ENCODE data around the gene ZBP1. TPM values are rescaled to one million over a fixed set of nuclear protein-coding genes. Genes with fewer than 3 reads are reported as not detected.

ZBP1 gene
- total RNA-seq, 2 donors from 2014 or later, result 0.14 to 8.9 TPM

DNA sequence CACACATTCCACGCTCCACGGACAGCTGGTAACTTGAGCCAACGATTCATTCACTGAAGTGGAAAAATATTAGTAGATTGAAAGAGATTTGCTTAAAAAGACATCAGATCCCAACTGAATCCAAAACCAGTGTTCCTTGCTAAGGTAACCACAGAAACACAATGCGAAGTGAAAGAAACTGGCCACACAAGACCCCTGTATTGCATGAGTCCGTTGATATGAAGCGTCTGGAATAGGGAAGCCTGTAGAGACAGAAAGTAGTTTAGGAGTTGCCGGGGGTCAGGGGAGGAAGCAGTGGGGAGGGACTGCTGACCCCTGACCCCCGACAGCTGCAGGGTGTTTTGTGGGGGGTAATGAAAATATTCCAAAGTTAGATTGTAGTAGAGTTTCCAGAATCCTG is 49.3 kb downstream of the ZBP1 start:
- no peaks in the 10 kb centered on the region for H3K9me3 ChIP-seq
- H3K4me3 ChIP-seq, result no peak overlapping the region
- intact Hi-C loops (cut with DNase I), result no loop called here
- H3K27me3 ChIP-seq (replicated peaks; ENCODE audit: insufficient read depth), result peaks cover 4% of the 10 kb centered on the region
- H3K36me3 ChIP-seq, result no peaks in the 10 kb centered on the region
- no peaks in the 10 kb centered on the region for H3K4me1 ChIP-seq (replicated peaks)
- TF ChIP-seq, protein P1, sequence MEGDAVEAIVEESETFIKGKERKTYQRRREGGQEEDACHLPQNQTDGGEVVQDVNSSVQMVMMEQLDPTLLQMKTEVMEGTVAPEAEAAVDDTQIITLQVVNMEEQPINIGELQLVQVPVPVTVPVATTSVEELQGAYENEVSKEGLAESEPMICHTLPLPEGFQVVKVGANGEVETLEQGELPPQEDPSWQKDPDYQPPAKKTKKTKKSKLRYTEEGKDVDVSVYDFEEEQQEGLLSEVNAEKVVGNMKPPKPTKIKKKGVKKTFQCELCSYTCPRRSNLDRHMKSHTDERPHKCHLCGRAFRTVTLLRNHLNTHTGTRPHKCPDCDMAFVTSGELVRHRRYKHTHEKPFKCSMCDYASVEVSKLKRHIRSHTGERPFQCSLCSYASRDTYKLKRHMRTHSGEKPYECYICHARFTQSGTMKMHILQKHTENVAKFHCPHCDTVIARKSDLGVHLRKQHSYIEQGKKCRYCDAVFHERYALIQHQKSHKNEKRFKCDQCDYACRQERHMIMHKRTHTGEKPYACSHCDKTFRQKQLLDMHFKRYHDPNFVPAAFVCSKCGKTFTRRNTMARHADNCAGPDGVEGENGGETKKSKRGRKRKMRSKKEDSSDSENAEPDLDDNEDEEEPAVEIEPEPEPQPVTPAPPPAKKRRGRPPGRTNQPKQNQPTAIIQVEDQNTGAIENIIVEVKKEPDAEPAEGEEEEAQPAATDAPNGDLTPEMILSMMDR (IDR thresholded peaks at IDR 0.05), result no peak
- H3K27ac ChIP-seq, result no peak overlapping the region
- DNase-seq (ENCODE audit: low spot score), result no peak
- WGBS, result 61% methylated on average over 8 of the region's 8 CpGs

DNA sequence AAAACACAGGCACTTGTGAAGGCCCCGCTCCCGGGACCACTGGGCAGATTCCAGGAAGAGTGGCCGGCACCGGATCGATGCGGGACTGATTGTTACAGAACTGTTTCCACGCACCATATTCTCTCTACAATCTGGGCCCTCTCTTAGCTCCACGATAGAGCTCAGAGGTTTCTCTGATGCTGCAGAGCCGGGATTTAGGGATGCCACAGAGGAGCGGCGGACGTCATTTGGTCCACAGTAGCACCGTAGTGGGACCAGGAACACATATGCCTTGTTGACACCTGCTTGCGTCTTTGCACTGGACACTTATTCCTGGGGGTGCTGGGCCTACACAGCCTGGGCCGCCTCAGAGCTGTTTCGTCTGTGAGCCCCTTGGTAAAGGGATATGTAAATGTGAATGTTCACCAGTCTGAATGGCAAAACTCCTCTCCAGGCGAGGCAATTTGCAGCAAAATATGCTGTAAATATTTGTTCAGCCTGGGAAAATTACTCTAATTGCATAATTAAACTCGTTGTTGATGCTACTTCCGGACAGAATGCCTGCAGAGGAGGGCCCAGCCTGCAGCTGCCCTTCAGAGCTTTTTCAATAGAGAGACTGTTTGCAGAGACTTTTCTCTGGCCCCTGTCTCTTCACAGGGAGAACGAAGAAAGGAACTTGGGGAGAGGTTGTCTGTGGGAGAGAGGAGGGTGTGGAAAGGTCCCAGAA is 49.9 kb downstream of the ZBP1 start:
- no peaks in the 10 kb centered on the region for H3K9me3 ChIP-seq
- intact Hi-C loops (cut with DNase I), result no loop called here
- no peaks in the 10 kb centered on the region for H3K36me3 ChIP-seq
- no peak for DNase-seq (ENCODE audit: low spot score)
- peaks cover 2% of the 10 kb centered on the region for H3K27me3 ChIP-seq (replicated peaks; ENCODE audit: insufficient read depth)
- no peak overlapping the region for H3K4me3 ChIP-seq
- TF ChIP-seq POLR2A (IDR thresholded peaks at IDR 0.05), result no peak
- no peak for TF ChIP-seq POLR2AphosphoS5 (IDR thresholded peaks at IDR 0.05)
- TF ChIP-seq, protein P1 (IDR thresholded peaks at IDR 0.05), result no peak
- 80% methylated on average over 20 of the region's 20 CpGs for WGBS
- no peak overlapping the region for H3K27ac ChIP-seq
- H3K4me1 ChIP-seq (replicated peaks), result no peaks in the 10 kb centered on the region

DNA sequence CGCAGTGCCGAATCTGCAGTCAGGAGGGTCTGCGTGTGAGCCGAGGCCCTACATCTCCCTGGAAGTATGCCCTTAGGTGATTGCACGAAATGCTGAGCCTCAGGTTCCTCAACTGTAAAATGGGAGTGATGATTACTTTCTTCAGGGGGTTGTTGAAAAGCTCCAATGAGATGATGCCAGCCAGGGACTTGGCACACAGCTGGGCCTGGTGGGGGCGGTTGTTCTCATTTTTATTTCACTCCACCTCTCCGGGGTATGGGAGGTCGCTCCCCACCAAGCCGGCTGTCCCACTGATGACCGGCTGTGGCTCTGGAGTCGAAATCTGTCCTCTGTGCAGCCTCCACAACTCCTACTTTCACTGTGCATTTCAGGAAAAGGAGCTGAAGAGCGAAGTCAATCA is 51.3 kb downstream of the ZBP1 start:
- Histone ChIP-seq H3K36me3 (no peaks in the 10 kb centered on the region), H3K9me3 (no peaks in the 10 kb centered on the region), H3K4me3 (no peak overlapping the region), H3K27ac (no peak overlapping the region), H3K4me1 (replicated peaks) (no peaks in the 10 kb centered on the region), H3K27me3 (replicated peaks; ENCODE audit: insufficient read depth) (no peaks in the 10 kb centered on the region)
- intact Hi-C loops (cut with DNase I), result no loop called here
- no peak for DNase-seq (ENCODE audit: low spot score)
- TF ChIP-seq POLR2AphosphoS5 (IDR thresholded peaks at IDR 0.05) (no peak), POLR2A (IDR thresholded peaks at IDR 0.05) (no peak)
- TF ChIP-seq, protein P1 (IDR thresholded peaks at IDR 0.05), result no peak
- WGBS, result 94% methylated on average over 12 of the region's 12 CpGs

DNA sequence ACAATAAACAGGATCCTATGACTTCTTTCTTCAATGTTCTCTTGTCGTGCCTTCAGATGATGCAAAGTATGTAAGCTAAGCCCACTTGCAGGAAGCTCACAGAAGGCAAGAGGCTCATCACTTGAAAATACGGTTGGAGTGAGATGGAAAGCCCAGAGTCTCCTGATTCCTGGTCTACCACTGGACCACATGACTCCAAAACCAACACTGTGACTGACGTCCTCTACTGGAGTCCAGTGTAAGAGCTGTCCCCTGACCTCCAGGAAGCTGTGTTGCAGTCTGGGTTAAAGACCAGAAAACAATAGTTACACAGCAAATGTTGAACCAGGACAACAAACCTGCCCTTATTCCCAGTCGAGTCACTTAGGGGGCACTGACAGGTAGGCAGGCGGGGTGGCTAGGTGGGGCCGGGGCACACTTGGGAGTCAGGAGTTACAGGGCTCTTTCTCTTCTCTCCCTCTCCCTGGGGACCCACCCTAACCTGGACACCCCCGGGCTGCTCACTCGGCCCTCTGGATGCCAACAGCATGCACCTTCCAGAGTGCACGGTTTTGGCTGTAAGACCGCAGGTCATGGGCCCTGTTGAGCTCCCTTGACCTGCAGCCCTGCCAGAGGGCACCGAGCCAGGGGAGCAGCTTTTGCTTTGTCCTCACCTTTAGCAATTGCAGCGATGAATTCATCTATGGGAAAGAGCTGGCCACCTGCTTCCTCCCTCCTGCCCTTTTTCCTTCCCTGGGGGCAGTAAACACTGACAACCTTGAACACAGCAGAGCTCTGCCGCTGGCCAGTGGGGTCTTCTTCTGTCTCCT is 51.9 kb downstream of the ZBP1 start:
- intact Hi-C loops (cut with DNase I), result no loop called here
- Histone ChIP-seq H3K27me3 (replicated peaks; ENCODE audit: insufficient read depth) (no peaks in the 10 kb centered on the region), H3K9me3 (no peaks in the 10 kb centered on the region), H3K4me3 (no peak overlapping the region), H3K36me3 (no peaks in the 10 kb centered on the region), H3K4me1 (replicated peaks) (no peaks in the 10 kb centered on the region), H3K27ac (no peak overlapping the region)
- DNase-seq (ENCODE audit: low spot score), result no peak
- TF ChIP-seq, protein P1 (IDR thresholded peaks at IDR 0.05), result no peak
- no peak for TF ChIP-seq POLR2AphosphoS5 (IDR thresholded peaks at IDR 0.05)
- no peak for TF ChIP-seq POLR2A (IDR thresholded peaks at IDR 0.05)
- WGBS, result 70% methylated on average over 12 of the region's 13 CpGs
